ENCODE measurements around the gene BCR.
"Not testable (repeated sequence)": the region's sequence is repeated elsewhere in the genome, so short reads cannot be mapped to it uniquely, and the experiment has no call there.

BCR gene

DNA sequence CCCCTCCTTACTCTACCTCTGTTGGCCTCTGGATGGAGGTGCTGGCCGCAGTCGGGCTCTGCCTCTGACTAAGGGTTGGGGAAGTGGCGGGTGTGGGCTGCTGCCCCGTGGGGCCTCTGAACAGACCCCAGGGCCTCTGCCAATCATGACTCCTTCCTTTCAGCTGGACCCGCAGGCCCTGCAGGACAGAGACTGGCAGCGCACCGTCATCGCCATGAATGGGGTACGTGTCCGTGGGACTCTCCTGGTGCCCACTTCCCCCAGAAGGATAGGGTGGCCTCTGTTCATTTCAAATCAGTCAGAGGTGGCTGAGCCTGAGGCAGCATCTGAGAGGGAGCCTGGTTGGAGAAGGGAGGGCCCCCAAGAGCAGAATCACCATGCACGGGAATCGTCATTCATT, 129.0 kb downstream of the BCR start:
- in situ Hi-C loops (cut with HindIII; ENCODE audit: low sequenced_read_pairs): not testable (repeated sequence)

DNA sequence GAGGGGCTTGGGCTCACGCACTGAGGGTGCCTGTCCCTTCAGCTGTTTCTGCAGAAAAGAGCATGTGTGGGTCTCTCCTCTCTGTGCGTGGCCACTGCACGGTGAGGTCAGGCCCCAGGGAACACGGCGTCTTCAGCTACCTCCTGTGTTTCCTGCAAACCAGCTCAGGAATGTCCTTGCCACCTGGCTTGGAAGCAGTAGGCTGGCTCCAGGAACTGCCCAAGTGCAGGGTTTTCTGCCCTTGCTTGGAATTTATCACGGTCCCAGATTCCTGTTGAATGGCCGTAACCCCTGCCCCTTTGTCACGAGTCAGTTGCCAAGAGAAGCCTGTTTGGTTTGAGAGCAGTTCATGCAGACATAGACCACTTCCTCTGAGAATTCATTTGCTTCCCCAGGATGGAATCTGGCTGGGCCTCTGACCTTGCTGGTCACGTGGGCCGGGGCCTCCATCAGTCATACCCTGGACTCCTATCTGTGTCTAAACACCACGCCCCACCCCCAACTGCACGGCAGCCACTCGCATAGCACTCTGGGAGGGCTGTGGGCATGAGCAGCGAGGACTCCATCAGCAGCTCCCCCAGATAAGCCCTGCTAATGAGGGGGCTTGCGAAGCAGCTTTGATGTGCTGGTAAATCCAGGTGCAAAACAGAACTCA, 130.3 kb downstream of the BCR start:
- in situ Hi-C loops (cut with HindIII; ENCODE audit: low sequenced_read_pairs): not testable (repeated sequence)

DNA sequence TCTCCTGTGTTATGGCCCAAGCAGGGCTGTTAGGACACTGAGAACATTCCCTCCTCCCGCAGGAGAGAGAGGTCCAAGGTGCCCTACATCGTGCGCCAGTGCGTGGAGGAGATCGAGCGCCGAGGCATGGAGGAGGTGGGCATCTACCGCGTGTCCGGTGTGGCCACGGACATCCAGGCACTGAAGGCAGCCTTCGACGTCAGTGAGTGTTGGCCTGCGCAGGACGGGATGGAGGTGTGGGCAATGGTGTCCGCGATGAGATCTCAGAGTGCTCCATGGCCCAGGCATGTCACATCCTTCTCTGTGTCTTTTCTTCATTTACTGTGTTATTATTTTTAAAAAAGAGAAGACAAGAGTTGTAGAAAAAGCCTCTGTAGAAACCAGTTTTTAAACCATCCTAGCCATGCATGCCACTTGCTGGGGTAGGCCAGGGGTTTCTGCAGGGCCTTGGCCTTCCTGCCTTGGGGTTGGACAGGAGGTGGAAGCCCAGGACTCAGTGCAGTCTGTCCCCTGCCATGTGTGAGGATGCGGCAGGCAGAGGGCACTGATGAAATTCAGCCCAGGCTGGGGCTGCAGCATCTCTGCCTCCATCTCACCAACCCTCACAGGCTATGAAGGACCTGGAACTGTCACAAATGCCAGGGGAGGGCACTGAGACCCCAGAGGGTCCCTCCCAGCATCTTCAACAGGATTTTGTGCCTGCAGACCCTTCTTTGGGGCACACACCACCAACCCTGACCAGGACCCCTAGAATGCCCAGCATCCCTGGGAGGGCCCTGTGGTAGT, 131.5 kb downstream of the BCR start:
- in situ Hi-C loops (cut with HindIII; ENCODE audit: low sequenced_read_pairs): not testable (repeated sequence)

DNA sequence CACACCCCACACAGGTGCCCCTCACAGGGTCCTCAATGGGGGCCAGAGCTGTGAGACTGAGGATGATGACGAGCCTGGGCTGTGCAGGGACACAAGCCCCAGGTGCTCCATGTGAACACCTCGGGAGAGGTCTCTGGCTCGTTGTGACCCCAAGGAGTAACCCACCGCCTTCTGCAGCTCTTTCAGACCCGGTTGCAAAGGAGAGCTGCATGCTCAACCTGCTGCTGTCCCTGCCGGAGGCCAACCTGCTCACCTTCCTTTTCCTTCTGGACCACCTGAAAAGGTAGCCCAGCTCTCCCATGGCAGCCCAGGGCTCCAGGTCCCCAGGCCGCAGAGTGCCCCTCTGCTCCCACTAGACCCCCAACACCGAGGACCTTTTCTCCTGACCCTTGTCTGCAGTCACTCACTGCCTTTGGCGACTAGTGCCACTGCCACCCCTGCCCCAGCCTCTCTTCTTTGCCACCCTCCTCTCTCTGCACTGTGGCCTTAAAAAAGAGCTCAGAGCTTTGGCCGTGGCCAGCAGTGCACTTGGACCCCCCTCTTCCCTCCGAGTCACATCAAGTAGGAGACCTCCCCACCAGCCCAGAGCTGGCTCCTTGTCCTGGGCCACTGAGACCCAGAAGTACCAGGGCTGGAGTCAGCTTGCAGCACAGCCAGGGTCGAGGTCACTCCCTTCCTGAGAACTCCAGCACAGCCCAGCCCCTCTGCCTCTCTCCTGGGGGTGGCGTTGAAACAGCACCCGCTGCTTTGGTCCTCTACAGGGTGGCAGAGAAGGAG, 133.7 kb downstream of the BCR start:
- in situ Hi-C loops (cut with HindIII; ENCODE audit: low sequenced_read_pairs): no loop called here

DNA sequence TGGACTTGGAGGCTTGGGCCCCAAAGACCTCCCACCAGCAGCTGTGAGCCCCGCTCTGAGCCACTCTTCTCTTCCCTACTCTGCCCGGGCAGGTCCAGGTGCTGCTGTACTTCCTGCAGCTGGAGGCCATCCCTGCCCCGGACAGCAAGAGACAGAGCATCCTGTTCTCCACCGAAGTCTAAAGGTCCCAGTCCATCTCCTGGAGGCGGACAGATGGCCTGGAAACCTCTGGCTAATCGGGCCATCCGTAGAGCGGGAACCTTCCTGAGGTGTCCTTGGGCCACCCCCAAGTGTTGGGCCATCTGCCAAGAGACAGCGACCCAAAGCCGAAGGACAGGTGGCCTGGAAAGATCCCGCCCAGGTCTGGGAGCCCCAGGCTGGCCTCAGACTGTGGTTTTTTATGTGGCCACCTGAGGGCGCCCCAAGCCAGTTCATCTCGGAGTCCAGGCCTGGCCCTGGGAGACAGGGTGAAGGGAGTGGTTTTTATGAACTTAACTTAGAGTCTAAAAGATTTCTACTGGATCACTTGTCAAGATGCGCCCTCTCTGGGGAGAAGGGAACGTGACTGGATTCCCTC, 135.1 kb downstream of the BCR start:
- in situ Hi-C loops (cut with HindIII; ENCODE audit: low sequenced_read_pairs): no loop called here

DNA sequence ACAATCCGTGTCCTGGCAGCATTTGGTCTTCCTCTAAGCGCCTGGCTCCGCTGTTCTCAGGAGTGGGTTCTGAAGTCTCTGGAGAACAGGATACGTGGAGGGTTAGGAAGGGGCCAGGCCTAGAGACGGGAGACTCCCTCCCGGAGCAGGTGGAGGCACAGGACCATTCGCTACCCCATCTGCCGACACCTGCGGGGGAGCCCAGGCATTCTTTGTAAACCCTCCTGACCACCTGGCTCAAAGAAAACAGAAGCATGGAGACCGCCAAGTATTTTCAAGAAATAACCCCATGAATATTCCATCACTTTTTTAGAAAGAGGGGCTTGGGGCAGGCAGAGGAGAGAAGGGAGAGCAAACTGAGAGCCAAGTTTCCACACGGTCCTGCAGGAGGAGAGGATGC, 136.3 kb downstream of the BCR start:
- in situ Hi-C loops (cut with HindIII; ENCODE audit: low sequenced_read_pairs): not testable (repeated sequence)

DNA sequence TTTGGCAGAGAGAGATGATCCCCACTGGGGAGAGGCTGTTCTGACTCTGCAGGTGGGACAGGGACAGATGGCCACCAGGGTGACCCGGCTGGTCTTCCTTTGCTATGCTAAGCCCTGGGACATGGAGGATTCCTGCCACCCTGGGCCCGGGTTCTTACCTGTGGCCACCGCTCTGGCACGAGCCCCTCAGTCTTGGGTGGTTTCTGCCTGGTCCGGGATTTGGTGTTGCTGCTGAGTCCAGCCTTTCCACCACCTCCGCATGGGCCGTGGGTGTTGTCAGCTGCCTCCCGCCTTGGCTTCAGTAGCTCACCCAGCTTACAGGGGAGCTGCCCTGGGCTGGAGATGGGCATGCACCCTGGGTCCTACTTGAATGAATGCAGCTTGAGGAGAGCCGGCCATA, 138.0 kb downstream of the BCR start:
- in situ Hi-C loops (cut with HindIII; ENCODE audit: low sequenced_read_pairs): not testable (repeated sequence)

DNA sequence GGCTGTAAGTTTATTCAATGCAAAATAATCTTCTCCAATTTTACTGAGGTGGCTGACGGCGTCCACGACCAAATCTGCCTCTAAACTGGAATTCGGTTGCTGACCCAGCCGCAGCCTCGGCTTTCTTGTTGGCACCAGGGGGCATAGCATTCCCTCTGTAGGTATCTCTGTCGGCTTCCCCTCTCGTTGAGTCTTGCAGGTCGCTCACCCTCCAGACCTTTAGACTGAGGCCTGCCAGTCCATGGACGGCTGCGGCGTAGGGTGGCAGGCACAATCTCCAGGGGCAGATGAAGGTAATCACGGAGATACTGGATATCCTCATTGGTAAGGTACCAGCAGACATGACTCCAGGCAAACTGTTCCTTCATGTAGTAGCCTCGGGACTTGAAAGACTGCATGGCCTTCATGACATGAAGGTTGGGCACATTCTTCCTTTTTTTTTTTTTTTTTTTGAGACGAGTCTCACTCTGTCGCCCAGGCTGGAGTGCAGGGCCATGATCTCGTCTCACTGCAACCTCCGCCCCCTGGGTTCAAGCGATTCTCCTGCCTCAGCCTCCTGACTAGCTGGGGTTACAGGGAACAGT, 142.3 kb downstream of the BCR start:
- in situ Hi-C loops (cut with HindIII; ENCODE audit: low sequenced_read_pairs): not testable (repeated sequence)

DNA sequence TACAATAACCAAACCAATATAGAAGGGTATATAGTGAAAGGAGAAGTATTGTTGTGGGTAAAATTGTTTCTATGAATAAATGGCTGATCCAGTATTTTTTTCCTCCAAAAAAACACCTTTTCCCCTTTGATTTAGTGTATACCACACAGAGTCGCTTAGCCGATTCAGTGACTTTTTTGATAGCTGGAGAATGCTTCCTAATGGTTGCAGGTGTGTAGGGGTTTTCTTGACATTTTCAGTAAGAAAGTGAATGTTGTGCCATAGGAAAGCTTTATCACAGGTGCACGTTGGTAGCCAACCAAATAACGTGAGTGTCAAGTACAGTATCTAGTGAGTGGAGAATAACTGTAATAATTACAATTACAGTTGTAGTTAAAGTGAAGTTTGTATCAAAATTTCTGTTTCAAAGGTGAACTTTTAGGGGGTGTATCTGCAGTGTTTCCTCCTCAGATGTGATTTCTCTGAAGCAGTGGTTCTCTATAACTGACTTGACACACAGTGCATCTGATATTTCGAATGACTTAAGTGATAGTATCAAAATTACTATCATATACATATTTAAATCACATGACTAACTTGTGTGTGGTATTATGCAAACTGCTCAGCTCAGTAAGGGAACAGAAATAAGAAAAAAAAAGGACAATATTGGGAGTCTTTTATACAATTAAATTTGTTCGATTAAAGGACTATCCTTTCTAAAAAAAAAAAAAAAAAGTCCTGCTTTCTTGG, 143.8 kb downstream of the BCR start:
- in situ Hi-C loops (cut with HindIII; ENCODE audit: low sequenced_read_pairs): not testable (repeated sequence)

DNA sequence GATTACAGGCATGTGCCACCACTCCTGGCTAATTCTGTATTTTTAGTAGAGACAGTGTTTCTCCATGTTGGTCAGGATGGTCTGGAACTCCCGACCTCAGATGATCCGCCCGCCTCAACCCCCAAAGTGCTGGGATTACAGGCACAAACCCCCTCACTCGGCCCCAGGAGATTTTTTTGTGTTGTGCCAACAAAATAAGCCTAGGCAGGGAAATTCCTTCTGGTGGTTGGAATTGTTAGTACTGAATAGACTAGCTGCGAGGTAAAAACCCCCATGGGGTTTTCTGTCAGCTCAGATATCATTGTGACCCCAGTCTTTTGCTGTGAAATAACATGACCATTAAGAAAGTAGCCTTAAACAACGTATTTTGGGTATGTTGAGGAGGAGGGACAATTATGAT, 144.9 kb downstream of the BCR start:
- in situ Hi-C loops (cut with HindIII; ENCODE audit: low sequenced_read_pairs): no loop called here

DNA sequence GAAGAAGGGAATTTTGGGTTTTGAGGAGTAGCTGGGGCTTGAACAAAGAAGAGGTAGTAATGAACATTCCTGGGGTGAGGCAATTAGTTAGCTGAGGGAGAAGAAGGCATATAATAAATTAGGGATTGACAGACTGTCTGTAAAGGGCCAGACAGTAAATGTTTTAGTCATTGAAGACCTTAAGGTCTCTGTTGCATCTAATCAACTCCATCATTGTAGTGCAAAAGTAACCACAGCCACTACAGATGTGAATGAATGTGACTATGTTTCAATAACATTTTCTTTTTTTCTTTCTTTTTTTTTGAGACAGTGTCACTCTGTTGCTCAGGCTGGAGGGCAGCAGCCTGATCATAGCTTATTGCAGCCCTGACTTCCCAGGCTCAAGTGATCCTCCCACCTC, 153.5 kb downstream of the BCR start:
- in situ Hi-C loops (cut with HindIII; ENCODE audit: low sequenced_read_pairs): not testable (repeated sequence)

DNA sequence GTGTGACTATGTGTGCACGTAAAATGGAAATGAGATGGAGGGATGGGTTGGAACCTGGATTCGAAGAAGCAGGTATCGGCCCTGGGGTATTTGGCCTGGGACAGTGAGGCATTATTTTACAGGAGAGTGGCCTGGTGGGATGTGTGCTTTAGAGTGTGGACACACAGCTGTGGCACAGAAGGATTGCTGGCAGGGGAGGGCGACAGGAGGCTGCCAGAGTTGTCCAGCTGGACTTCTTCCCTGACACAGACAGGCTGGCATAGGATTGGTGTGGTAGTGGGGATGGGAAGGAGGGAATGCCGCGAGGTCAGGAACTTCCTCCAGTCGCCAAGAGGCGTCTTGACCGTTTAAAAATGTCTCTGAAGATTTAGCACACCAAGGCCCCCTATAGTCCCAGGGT, 157.4 kb downstream of the BCR start:
- in situ Hi-C loops (cut with HindIII; ENCODE audit: low sequenced_read_pairs): not testable (repeated sequence)

DNA sequence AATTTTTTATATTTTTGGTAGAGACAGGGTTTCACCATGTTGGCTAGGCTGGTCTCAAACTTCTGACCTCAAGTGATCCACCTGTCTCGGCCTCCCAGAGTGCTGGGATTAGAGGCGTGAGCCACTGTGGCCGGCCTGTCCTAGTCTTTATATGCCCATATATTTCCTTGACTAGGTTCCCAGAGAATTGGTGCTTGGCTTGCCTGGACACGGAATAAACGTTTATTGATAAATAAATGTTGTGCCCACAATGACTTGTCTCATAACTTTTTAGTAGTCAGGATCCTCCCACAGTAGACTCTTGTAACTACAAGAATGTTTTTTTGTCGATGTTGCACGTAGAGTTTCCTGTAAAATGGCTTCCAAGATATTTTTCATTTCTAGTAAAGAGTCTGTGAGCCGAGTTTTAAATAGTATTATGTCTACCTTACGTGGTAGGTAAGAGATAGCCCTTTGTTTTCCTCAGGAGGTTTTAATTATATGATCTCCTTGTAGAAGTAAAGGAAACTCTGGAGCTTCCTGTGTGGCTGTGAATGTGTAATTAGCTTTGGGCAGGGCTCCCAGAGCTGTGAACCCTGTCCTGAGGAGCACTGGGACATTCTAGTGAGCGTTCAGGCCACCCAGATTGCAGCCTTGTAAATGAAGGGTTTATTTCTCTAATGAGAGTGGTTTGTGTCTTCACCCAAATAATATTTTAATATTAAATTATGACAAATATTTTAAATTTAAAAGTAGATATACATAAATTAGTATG, 161.8 kb downstream of the BCR start:
- in situ Hi-C loops (cut with HindIII; ENCODE audit: low sequenced_read_pairs): not testable (repeated sequence)

DNA sequence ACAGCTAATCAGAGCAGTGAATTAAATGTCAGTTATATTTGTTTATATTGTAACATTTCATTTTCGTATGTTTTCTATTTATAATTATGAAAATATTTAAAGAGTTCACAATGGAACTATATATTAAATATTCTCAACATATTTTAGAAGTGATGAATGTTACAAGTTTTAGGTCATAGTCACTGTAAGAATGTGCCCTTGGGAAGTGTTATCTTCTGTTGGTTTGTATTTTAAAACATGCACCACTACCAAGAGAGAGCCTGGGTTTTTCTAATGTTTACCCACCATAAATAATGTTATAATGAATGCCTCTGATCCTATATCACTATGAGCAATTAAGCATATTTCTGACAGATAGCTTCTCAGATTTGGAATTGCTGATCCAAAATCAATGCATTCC, 171.0 kb downstream of the BCR start:
- in situ Hi-C loops (cut with HindIII; ENCODE audit: low sequenced_read_pairs): no loop called here

DNA sequence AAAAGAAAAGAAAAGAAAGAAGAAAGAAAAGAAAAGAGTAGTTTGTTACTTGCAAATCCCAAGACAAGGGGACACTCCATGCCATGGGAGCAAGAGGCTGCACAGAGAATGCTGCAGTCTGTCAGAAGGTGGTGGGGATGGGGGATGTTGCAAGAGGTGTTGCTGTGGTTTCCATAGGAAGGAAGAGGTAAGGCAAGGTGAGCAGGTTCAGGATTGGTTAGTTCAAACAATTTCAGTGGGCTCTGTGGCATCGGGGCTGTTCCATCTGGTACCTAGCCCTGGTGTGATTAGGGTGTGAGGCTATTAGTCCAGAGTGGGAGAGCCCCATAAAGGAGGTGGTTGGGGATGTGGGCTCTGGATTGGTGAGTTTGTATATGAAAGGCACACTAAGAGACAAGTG, 172.7 kb downstream of the BCR start:
- in situ Hi-C loops (cut with HindIII; ENCODE audit: low sequenced_read_pairs): no loop called here

DNA sequence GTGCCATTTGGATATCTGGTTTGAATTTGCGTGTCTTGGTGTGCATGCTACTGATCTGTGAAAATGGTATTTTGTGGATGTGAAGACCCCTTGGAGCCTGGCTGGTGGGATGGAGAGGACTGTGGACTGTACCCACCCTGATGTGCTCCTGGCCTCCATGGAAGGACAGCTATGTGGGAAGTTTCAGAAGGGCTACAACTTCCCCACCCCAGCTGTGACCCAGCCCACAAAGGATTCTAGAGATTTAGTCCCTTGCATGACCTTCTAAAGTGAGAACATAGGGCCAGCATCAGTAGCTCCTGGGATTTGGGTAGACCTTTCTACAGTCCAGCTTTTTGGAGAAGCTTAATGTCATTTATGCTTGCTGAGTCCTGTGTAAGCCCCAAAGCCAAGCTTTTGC, 173.4 kb downstream of the BCR start:
- in situ Hi-C loops (cut with HindIII; ENCODE audit: low sequenced_read_pairs): no loop called here

DNA sequence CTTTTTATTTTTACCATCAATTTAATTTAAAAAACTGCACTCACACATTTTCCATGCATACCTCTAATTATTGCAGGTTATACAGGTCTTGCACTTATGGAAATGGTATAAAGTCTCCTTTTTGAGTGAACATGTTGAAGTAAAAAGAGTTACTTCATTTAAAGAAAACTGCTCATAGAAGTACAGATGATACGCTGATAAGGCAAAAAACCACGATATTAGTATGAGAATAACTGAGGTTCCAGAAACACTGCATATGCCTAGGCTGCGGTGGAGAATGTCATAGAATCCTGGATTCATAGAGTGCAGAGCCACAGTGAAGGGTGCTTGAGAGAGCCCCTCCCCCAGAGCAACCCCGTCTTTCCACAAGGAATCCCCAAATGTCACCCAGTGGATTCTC, 175.8 kb downstream of the BCR start:
- in situ Hi-C loops (cut with HindIII; ENCODE audit: low sequenced_read_pairs): no loop called here

DNA sequence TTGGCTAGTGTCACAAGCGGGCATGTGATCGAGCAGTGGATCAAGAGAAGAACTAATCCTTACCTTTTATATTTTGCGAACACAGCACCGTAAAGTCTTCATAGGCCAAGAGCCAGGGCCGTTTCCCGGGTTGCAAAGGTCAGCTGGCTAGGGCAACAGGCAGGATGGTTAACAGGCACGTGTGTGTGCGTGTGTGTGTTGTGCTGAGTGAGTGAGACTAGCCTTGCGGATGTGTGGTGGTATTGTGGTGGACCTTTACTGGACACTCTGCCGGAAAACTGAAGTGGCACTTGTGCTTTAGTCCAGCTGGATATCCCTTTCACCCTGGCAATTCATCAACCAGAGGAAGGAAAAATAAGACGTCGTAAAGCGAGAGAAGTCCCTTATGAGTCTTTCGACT, 176.7 kb downstream of the BCR start:
- in situ Hi-C loops (cut with HindIII; ENCODE audit: low sequenced_read_pairs): no loop called here

DNA sequence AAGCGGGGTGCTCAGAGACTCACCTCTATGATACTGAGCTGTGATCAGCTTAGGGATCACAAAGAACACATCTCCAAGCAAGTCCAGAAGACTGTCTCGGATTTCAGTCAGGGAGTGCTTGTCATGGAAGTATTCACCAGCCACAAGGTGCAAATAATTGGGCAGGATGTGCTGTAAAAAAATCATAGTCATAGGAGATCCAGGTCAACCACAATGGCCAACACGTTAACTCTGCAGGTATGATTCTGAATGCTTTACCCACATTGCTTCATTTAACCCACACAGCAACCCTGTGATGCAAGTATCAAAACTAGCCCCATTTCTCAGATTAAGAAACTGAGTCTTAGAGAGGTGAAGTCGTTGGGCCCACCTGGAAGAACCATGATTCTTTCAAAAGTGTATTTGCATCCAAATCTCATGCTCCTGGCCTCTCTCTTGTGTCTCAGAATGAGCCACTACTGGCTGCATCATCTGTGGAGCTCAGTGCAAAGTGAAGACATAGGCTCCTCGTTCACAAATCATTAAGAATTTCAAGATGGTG, 179.3 kb downstream of the BCR start:
- in situ Hi-C loops (cut with HindIII; ENCODE audit: low sequenced_read_pairs): no loop called here

DNA sequence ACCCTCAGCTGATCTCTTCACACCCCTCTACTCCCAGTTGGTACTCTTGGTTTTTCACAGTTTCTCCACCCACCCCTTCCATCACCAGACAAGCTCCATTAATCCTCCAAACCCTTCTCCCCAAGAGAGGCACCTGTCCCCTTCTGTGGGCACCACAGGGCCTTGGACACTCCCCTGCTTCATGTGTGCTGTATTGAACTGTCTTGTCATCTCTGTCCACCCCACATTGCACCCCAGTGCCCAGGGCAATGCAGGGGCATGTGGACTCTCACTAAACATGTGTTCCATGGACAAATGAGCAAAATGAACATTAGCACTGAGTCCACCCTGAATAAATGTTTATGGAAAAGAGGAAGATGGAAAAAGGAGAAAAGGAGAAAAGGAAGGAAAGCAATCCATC, 181.4 kb downstream of the BCR start:
- in situ Hi-C loops (cut with HindIII; ENCODE audit: low sequenced_read_pairs): no loop called here
